ENCODE data around the gene SIGLEC12.

The SIGLEC12 gene

GRCh38 chr19:51521781-51522180 lies 20.2 kb upstream of the SIGLEC12 start:
- H3K27ac ChIP-seq (ENCODE audit: low read depth in 2 of 2, low read length in 2 of 2): no peak overlapping the region
- H3K36me3 ChIP-seq (ENCODE audit: control insufficient read depth in 2 of 2, insufficient read depth in 2 of 2, low read length in 2 of 2): no peaks in the 10 kb centered on the region
- H3K9ac ChIP-seq (ENCODE audit: low read depth in 1 of 2, low read length in 2 of 2): no peak overlapping the region
- no peaks in the 10 kb centered on the region for H3K9me3 ChIP-seq (ENCODE audit: control insufficient read depth in 2 of 2, low read length in 2 of 2)
- no peaks in the 10 kb centered on the region for H3K27me3 ChIP-seq (ENCODE audit: control insufficient read depth in 2 of 2, insufficient read depth in 2 of 2, low read length in 2 of 2)
- no peak overlapping the region for H3K4me3 ChIP-seq (ENCODE audit: low read length in 2 of 2)
- no peaks in the 10 kb centered on the region for H3K4me1 ChIP-seq (ENCODE audit: control insufficient read depth in 2 of 2, insufficient read depth in 2 of 2, low read length in 2 of 2)

GRCh38 chr19:51521357-51521756 lies 19.8 kb upstream of the SIGLEC12 start:
- Histone ChIP-seq H3K27me3 (ENCODE audit: control insufficient read depth in 2 of 2, insufficient read depth in 2 of 2, low read length in 2 of 2) (no peaks in the 10 kb centered on the region), H3K9ac (ENCODE audit: low read depth in 1 of 2, low read length in 2 of 2) (no peak overlapping the region), H3K27ac (ENCODE audit: low read depth in 2 of 2, low read length in 2 of 2) (no peak overlapping the region)

GRCh38 chr19:51520728-51521127 lies 19.1 kb upstream of the SIGLEC12 start:
- H3K9ac ChIP-seq (ENCODE audit: low read depth in 1 of 2, low read length in 2 of 2): no peak overlapping the region
- no peaks in the 10 kb centered on the region for H3K4me1 ChIP-seq (ENCODE audit: control insufficient read depth in 2 of 2, insufficient read depth in 2 of 2, low read length in 2 of 2)
- H3K27ac ChIP-seq (ENCODE audit: low read depth in 2 of 2, low read length in 2 of 2): no peak overlapping the region
- H3K27me3 ChIP-seq (ENCODE audit: control insufficient read depth in 2 of 2, insufficient read depth in 2 of 2, low read length in 2 of 2): no peaks in the 10 kb centered on the region
- no peaks in the 10 kb centered on the region for H3K36me3 ChIP-seq (ENCODE audit: control insufficient read depth in 2 of 2, insufficient read depth in 2 of 2, low read length in 2 of 2)
- H3K4me3 ChIP-seq (ENCODE audit: low read length in 2 of 2): no peak overlapping the region
- no peaks in the 10 kb centered on the region for H3K9me3 ChIP-seq (ENCODE audit: control insufficient read depth in 2 of 2, low read length in 2 of 2)

More at GRCh38 chr19:51521357-51521756, 19.8 kb upstream of the SIGLEC12 start:
- H3K36me3 ChIP-seq (ENCODE audit: control insufficient read depth in 2 of 2, insufficient read depth in 2 of 2, low read length in 2 of 2): no peaks in the 10 kb centered on the region
- no peak overlapping the region for H3K4me3 ChIP-seq (ENCODE audit: low read length in 2 of 2)
- H3K4me1 ChIP-seq (ENCODE audit: control insufficient read depth in 2 of 2, insufficient read depth in 2 of 2, low read length in 2 of 2): no peaks in the 10 kb centered on the region
- H3K9me3 ChIP-seq (ENCODE audit: control insufficient read depth in 2 of 2, low read length in 2 of 2): no peaks in the 10 kb centered on the region

- Histone ChIP-seq H3K9me3 (ENCODE audit: control insufficient read depth in 2 of 2, low read length in 2 of 2) (no peaks in the 10 kb centered on the region), H3K27ac (ENCODE audit: low read depth in 2 of 2, low read length in 2 of 2) (no peak overlapping the region), H3K4me3 (ENCODE audit: low read length in 2 of 2) (no peak overlapping the region), H3K27me3 (ENCODE audit: control insufficient read depth in 2 of 2, insufficient read depth in 2 of 2, low read length in 2 of 2) (no peaks in the 10 kb centered on the region), H3K9ac (ENCODE audit: low read depth in 1 of 2, low read length in 2 of 2) (no peak overlapping the region), H3K4me1 (ENCODE audit: control insufficient read depth in 2 of 2, insufficient read depth in 2 of 2, low read length in 2 of 2) (no peaks in the 10 kb centered on the region), H3K36me3 (ENCODE audit: control insufficient read depth in 2 of 2, insufficient read depth in 2 of 2, low read length in 2 of 2) (no peaks in the 10 kb centered on the region)
Measured at GRCh38 chr19:51514866-51515481, 13.4 kb upstream of the SIGLEC12 start.

GRCh38 chr19:51513968-51514367 lies 12.4 kb upstream of the SIGLEC12 start:
- Histone ChIP-seq H3K4me3 (ENCODE audit: low read length in 2 of 2) (no peak overlapping the region), H3K4me1 (ENCODE audit: control insufficient read depth in 2 of 2, insufficient read depth in 2 of 2, low read length in 2 of 2) (no peaks in the 10 kb centered on the region), H3K36me3 (ENCODE audit: control insufficient read depth in 2 of 2, insufficient read depth in 2 of 2, low read length in 2 of 2) (no peaks in the 10 kb centered on the region), H3K27ac (ENCODE audit: low read depth in 2 of 2, low read length in 2 of 2) (no peak overlapping the region), H3K9ac (ENCODE audit: low read depth in 1 of 2, low read length in 2 of 2) (no peak overlapping the region), H3K9me3 (ENCODE audit: control insufficient read depth in 2 of 2, low read length in 2 of 2) (no peaks in the 10 kb centered on the region), H3K27me3 (ENCODE audit: control insufficient read depth in 2 of 2, insufficient read depth in 2 of 2, low read length in 2 of 2) (no peaks in the 10 kb centered on the region)

GRCh38 chr19:51511353-51511752 lies 9.8 kb upstream of the SIGLEC12 start:
- Histone ChIP-seq H3K4me1 (ENCODE audit: control insufficient read depth in 2 of 2, insufficient read depth in 2 of 2, low read length in 2 of 2) (no peaks in the 10 kb centered on the region), H3K36me3 (ENCODE audit: control insufficient read depth in 2 of 2, insufficient read depth in 2 of 2, low read length in 2 of 2) (no peaks in the 10 kb centered on the region), H3K27me3 (ENCODE audit: control insufficient read depth in 2 of 2, insufficient read depth in 2 of 2, low read length in 2 of 2) (no peaks in the 10 kb centered on the region), H3K4me3 (ENCODE audit: low read length in 2 of 2) (no peak overlapping the region), H3K9ac (ENCODE audit: low read depth in 1 of 2, low read length in 2 of 2) (no peak overlapping the region), H3K27ac (ENCODE audit: low read depth in 2 of 2, low read length in 2 of 2) (no peak overlapping the region), H3K9me3 (ENCODE audit: control insufficient read depth in 2 of 2, low read length in 2 of 2) (no peaks in the 10 kb centered on the region)

- H3K4me3 ChIP-seq (ENCODE audit: low read length in 2 of 2): no peak overlapping the region
- no peaks in the 10 kb centered on the region for H3K4me1 ChIP-seq (ENCODE audit: control insufficient read depth in 2 of 2, insufficient read depth in 2 of 2, low read length in 2 of 2)
- no peak overlapping the region for H3K27ac ChIP-seq (ENCODE audit: low read depth in 2 of 2, low read length in 2 of 2)
- H3K9ac ChIP-seq (ENCODE audit: low read depth in 1 of 2, low read length in 2 of 2): no peak overlapping the region
- H3K36me3 ChIP-seq (ENCODE audit: control insufficient read depth in 2 of 2, insufficient read depth in 2 of 2, low read length in 2 of 2): no peaks in the 10 kb centered on the region
- H3K9me3 ChIP-seq (ENCODE audit: control insufficient read depth in 2 of 2, low read length in 2 of 2): no peaks in the 10 kb centered on the region
- H3K27me3 ChIP-seq (ENCODE audit: control insufficient read depth in 2 of 2, insufficient read depth in 2 of 2, low read length in 2 of 2): no peaks in the 10 kb centered on the region
Measured at GRCh38 chr19:51509823-51510660, 8.4 kb upstream of the SIGLEC12 start.

GRCh38 chr19:51508059-51508733 lies 6.6 kb upstream of the SIGLEC12 start:
- no peaks in the 10 kb centered on the region for H3K36me3 ChIP-seq (ENCODE audit: control insufficient read depth in 2 of 2, insufficient read depth in 2 of 2, low read length in 2 of 2)
- H3K27me3 ChIP-seq (ENCODE audit: control insufficient read depth in 2 of 2, insufficient read depth in 2 of 2, low read length in 2 of 2): no peaks in the 10 kb centered on the region
- no peaks in the 10 kb centered on the region for H3K9me3 ChIP-seq (ENCODE audit: control insufficient read depth in 2 of 2, low read length in 2 of 2)
- no peak overlapping the region for H3K9ac ChIP-seq (ENCODE audit: low read depth in 1 of 2, low read length in 2 of 2)
- no peak overlapping the region for H3K27ac ChIP-seq (ENCODE audit: low read depth in 2 of 2, low read length in 2 of 2)
- no peak overlapping the region for H3K4me3 ChIP-seq (ENCODE audit: low read length in 2 of 2)
- no peaks in the 10 kb centered on the region for H3K4me1 ChIP-seq (ENCODE audit: control insufficient read depth in 2 of 2, insufficient read depth in 2 of 2, low read length in 2 of 2)

GRCh38 chr19:51507640-51508058 lies 6.0 kb upstream of the SIGLEC12 start:
- no peak overlapping the region for H3K27ac ChIP-seq (ENCODE audit: low read depth in 2 of 2, low read length in 2 of 2)
- H3K36me3 ChIP-seq (ENCODE audit: control insufficient read depth in 2 of 2, insufficient read depth in 2 of 2, low read length in 2 of 2): no peaks in the 10 kb centered on the region

GRCh38 chr19:51507192-51507591 lies 5.6 kb upstream of the SIGLEC12 start:
- Histone ChIP-seq H3K4me1 (ENCODE audit: control insufficient read depth in 2 of 2, insufficient read depth in 2 of 2, low read length in 2 of 2) (no peaks in the 10 kb centered on the region), H3K27ac (ENCODE audit: low read depth in 2 of 2, low read length in 2 of 2) (no peak overlapping the region)

More at GRCh38 chr19:51507640-51508058, 6.0 kb upstream of the SIGLEC12 start:
- Histone ChIP-seq H3K27me3 (ENCODE audit: control insufficient read depth in 2 of 2, insufficient read depth in 2 of 2, low read length in 2 of 2) (no peaks in the 10 kb centered on the region), H3K9me3 (ENCODE audit: control insufficient read depth in 2 of 2, low read length in 2 of 2) (no peaks in the 10 kb centered on the region), H3K4me1 (ENCODE audit: control insufficient read depth in 2 of 2, insufficient read depth in 2 of 2, low read length in 2 of 2) (no peaks in the 10 kb centered on the region), H3K4me3 (ENCODE audit: low read length in 2 of 2) (no peak overlapping the region), H3K9ac (ENCODE audit: low read depth in 1 of 2, low read length in 2 of 2) (no peak overlapping the region)

More at GRCh38 chr19:51507192-51507591, 5.6 kb upstream of the SIGLEC12 start:
- Histone ChIP-seq H3K9ac (ENCODE audit: low read depth in 1 of 2, low read length in 2 of 2) (no peak overlapping the region), H3K4me3 (ENCODE audit: low read length in 2 of 2) (no peak overlapping the region), H3K36me3 (ENCODE audit: control insufficient read depth in 2 of 2, insufficient read depth in 2 of 2, low read length in 2 of 2) (no peaks in the 10 kb centered on the region), H3K27me3 (ENCODE audit: control insufficient read depth in 2 of 2, insufficient read depth in 2 of 2, low read length in 2 of 2) (no peaks in the 10 kb centered on the region), H3K9me3 (ENCODE audit: control insufficient read depth in 2 of 2, low read length in 2 of 2) (no peaks in the 10 kb centered on the region)

Measured in mucosa of rectum (tissue), 2 donors.